CD4-positive, CD25-positive, alpha-beta regulatory T cell (primary cell): ENCODE data around the gene CACUL1. TPM values are rescaled to one million over a fixed set of nuclear protein-coding genes. Genes with fewer than 3 reads are reported as not detected.
"Not testable (repeated sequence)": the region's sequence is repeated elsewhere in the genome, so short reads cannot be mapped to it uniquely, and the experiment has no call there.

Experiments
- ATAC-seq, 2 donors: fragments of 150-1000 bp; cut with Tn5 transposase; one replicate each; pipeline ENCODE4 v1.10.0; 2021; ENCODE audit warnings: low read depth in 2 of 2, moderate number of reproducible peaks in 2 of 2, moderate library complexity in 1 of 2
- DNase-seq, 3 donors: peaks; one replicate each; pipeline versions ENCODE4 v3.0.0 to v3.0.0-alpha.2; 2012 to 2022; ENCODE audit warnings: mixed read lengths in 1 of 3
- H3K27ac ChIP-seq: one replicate; pipeline ENCODE4 v1.7.0; 2013; ENCODE audit warnings: mild to moderate bottlenecking, low read length; ENCODE audit not compliant: insufficient read depth, poor library complexity, severe bottlenecking
- H3K27me3 ChIP-seq: one replicate; pipeline ENCODE4 v1.7.0; 2013; ENCODE audit warnings: low read length; ENCODE audit not compliant: control insufficient read depth, insufficient read depth
- H3K36me3 ChIP-seq: one replicate; pipeline ENCODE4 v1.7.0; 2013; ENCODE audit warnings: mild to moderate bottlenecking, low read length, moderate library complexity; ENCODE audit not compliant: control insufficient read depth, insufficient read depth
- H3K4me1 ChIP-seq: 2 replicates; pipeline ENCODE4 v1.7.0; 2013; ENCODE audit warnings: mild to moderate bottlenecking, low read length; ENCODE audit not compliant: insufficient read depth, control insufficient read depth, poor library complexity, severe bottlenecking
- H3K4me3 ChIP-seq: one replicate; pipeline ENCODE4 v1.7.0; 2013; ENCODE audit warnings: low read depth, mild to moderate bottlenecking, low read length, moderate library complexity
- H3K9me3 ChIP-seq, 2 experiments: 1 replicate in 1 of 2; 2 replicates in 1 of 2; pipeline ENCODE4 v1.7.0; 2013; ENCODE audit warnings: low read length in 2 of 2, mild to moderate bottlenecking in 1 of 2, moderate library complexity in 1 of 2; ENCODE audit not compliant: control insufficient read depth in 2 of 2
- H3K27ac Mint-ChIP-seq, 3 donors: one replicate each; pipeline ENCODE4 v1.8.0; 2020 to 2022; ENCODE audit warnings: mild to moderate bottlenecking in 3 of 3, mixed read lengths in 3 of 3, moderate library complexity in 2 of 3
- H3K27me3 Mint-ChIP-seq: one replicate; pipeline ENCODE4 v1.8.0; 2022; ENCODE audit warnings: mild to moderate bottlenecking, mixed read lengths
- H3K36me3 Mint-ChIP-seq: one replicate; pipeline ENCODE4 v1.8.0; 2020; ENCODE audit warnings: mixed read lengths
- H3K4me1 Mint-ChIP-seq, 4 donors: one replicate each; pipeline ENCODE4 v1.8.0; 2020 to 2022; ENCODE audit warnings: mixed read lengths in 4 of 4, mild to moderate bottlenecking in 1 of 4
- H3K4me3 Mint-ChIP-seq, 4 donors: one replicate each; pipeline ENCODE4 v1.8.0; 2020 to 2022; ENCODE audit warnings: mild to moderate bottlenecking in 4 of 4, mixed read lengths in 4 of 4, moderate library complexity in 3 of 4
- H3K9me3 Mint-ChIP-seq, 7 donors: one replicate each; pipeline ENCODE4 v1.8.0; 2020 to 2022; ENCODE audit warnings: mixed read lengths in 7 of 7, mild to moderate bottlenecking in 3 of 7, moderate library complexity in 2 of 7
- polyA plus RNA-seq, 4 donors: library from polyadenylated mRNA; unstranded; fragments of 300-500 nt; fragmentation: Illumina TruSeq; gene quantifications; one replicate each; pipeline ENCODE4 v1.2.3, GENCODE V29; 2021
- total RNA-seq: library from RNA; stranded (reverse); gene quantifications from one replicate; pipeline ENCODE4 v1.2.3, GENCODE V29; 2022

Gene CACUL1
- total RNA-seq (24.6 TPM), polyA plus RNA-seq (10 to 100 TPM; 23.4 to 31.4 (median 24.7) TPM)

GRCh38 chr10:118754556-118755423 is at the start of gene CACUL1:
Gene CACUL1 (minus strand): TSS chr10:118754970. CDS start chr10:118754762, 208 bp downstream.
- peak within 1 kb of the TSS; percentile 95 to 99 (median 98) for H3K4me3 Mint-ChIP-seq
- peaks cover 0 to 3% (median 0%) of the 10 kb centered on the region in 7 donors for H3K9me3 Mint-ChIP-seq
- peaks cover 32% of the 10 kb centered on the region for H3K4me1 ChIP-seq
- peak within 1 kb of the TSS; percentile 81 for H3K27ac ChIP-seq
- peak within 1 kb of the TSS; percentile 77 for H3K4me3 ChIP-seq
- H3K9me3 ChIP-seq, result no peaks in the 10 kb centered on the region
- H3K27me3 Mint-ChIP-seq, result peaks cover 23% of the 10 kb centered on the region
- H3K36me3 Mint-ChIP-seq, result no peaks in the 10 kb centered on the region
- peak; percentile 100 for DNase-seq
- ATAC-seq, result peak; percentile 99
- H3K4me1 Mint-ChIP-seq, result peaks cover 23 to 54% (median 38%) of the 10 kb centered on the region in 4 donors
- H3K27ac Mint-ChIP-seq, result peak within 1 kb of the TSS; percentile 83 to 95 (median 93)
- H3K36me3 ChIP-seq, result peaks cover 3% of the 10 kb centered on the region
- peaks cover 10% of the 10 kb centered on the region for H3K27me3 ChIP-seq

- H3K27ac Mint-ChIP-seq, result peak overlapping the region in 1 of 3 donors; percentile 54
- no peaks in the 10 kb centered on the region for H3K9me3 ChIP-seq
- H3K4me1 ChIP-seq, result no peaks in the 10 kb centered on the region
- H3K36me3 ChIP-seq, result no peaks in the 10 kb centered on the region
- H3K27me3 ChIP-seq, result peaks cover 3% of the 10 kb centered on the region
- H3K27me3 Mint-ChIP-seq, result peaks cover 11% of the 10 kb centered on the region
- H3K4me3 ChIP-seq, result no peak overlapping the region
- H3K36me3 Mint-ChIP-seq, result no peaks in the 10 kb centered on the region
- H3K9me3 Mint-ChIP-seq, result peaks cover 0 to 2% (median 0%) of the 10 kb centered on the region in 7 donors
- DNase-seq (no peak), ATAC-seq (no peak)
- H3K4me3 Mint-ChIP-seq, result no peak overlapping the region
- H3K27ac ChIP-seq, result no peak overlapping the region
- no peaks in the 10 kb centered on the region for H3K4me1 Mint-ChIP-seq
These were observed 49.5 kb upstream of the CACUL1 start for GRCh38 chr10:118804262-118804773.

GRCh38 chr10:118802126-118802793 is 47.5 kb upstream of the CACUL1 start:
- no peaks in the 10 kb centered on the region for H3K36me3 ChIP-seq
- Mint-ChIP-seq H3K4me3 (no peak overlapping the region), H3K27ac (no peak overlapping the region), H3K27me3 (peaks cover 11% of the 10 kb centered on the region), H3K4me1 (no peaks in the 10 kb centered on the region), H3K9me3 (peaks cover 0 to 2% (median 0%) of the 10 kb centered on the region in 7 donors), H3K36me3 (no peaks in the 10 kb centered on the region)
- H3K27ac ChIP-seq, result no peak overlapping the region
- H3K27me3 ChIP-seq, result peaks cover 3% of the 10 kb centered on the region
- H3K4me1 ChIP-seq, result no peaks in the 10 kb centered on the region
- H3K4me3 ChIP-seq, result no peak overlapping the region
- no peak for ATAC-seq
- no peaks in the 10 kb centered on the region for H3K9me3 ChIP-seq
- DNase-seq, result no peak

- no peak overlapping the region for H3K4me3 Mint-ChIP-seq
- H3K4me1 Mint-ChIP-seq, result no peaks in the 10 kb centered on the region
- H3K4me1 ChIP-seq, result no peaks in the 10 kb centered on the region
- H3K9me3 Mint-ChIP-seq, result peaks cover 0 to 4% (median 1%) of the 10 kb centered on the region in 7 donors
- H3K36me3 ChIP-seq, result no peaks in the 10 kb centered on the region
- no peak overlapping the region for H3K27ac ChIP-seq
- no peak overlapping the region for H3K4me3 ChIP-seq
- H3K36me3 Mint-ChIP-seq, result no peaks in the 10 kb centered on the region
- H3K27ac Mint-ChIP-seq, result no peak overlapping the region
- H3K9me3 ChIP-seq, result no peaks in the 10 kb centered on the region
- peaks cover 3% of the 10 kb centered on the region for H3K27me3 ChIP-seq
- ATAC-seq (no peak), DNase-seq (peak in 2 of 3 donors; percentile 6 to 13)
- peaks cover 18% of the 10 kb centered on the region for H3K27me3 Mint-ChIP-seq
These were observed 46.1 kb upstream of the CACUL1 start for GRCh38 chr10:118800920-118801319.

- Mint-ChIP-seq H3K36me3 (no peaks in the 10 kb centered on the region), H3K27ac (no peak overlapping the region), H3K9me3 (peaks cover 0 to 4% (median 2%) of the 10 kb centered on the region in 7 donors), H3K27me3 (peaks cover 18% of the 10 kb centered on the region), H3K4me1 (no peaks in the 10 kb centered on the region), H3K4me3 (peak overlapping the region in 1 of 4 donors; percentile 35)
- H3K27me3 ChIP-seq, result peaks cover 3% of the 10 kb centered on the region
- H3K36me3 ChIP-seq, result no peaks in the 10 kb centered on the region
- no peak overlapping the region for H3K27ac ChIP-seq
- H3K4me3 ChIP-seq, result no peak overlapping the region
- DNase-seq (no peak), ATAC-seq (no peak)
- H3K9me3 ChIP-seq, result no peaks in the 10 kb centered on the region
- H3K4me1 ChIP-seq, result no peaks in the 10 kb centered on the region
These were observed 45.0 kb upstream of the CACUL1 start for GRCh38 chr10:118799777-118800176.

GRCh38 chr10:118798231-118798662 is 43.5 kb upstream of the CACUL1 start:
- no peaks in the 10 kb centered on the region for H3K36me3 ChIP-seq
- DNase-seq, result no peak
- H3K4me1 Mint-ChIP-seq, result no peaks in the 10 kb centered on the region

GRCh38 chr10:118794971-118795370 is 40.2 kb upstream of the CACUL1 start:
- H3K4me3 ChIP-seq, DNase-seq, H3K4me3 Mint-ChIP-seq, H3K9me3 ChIP-seq, H3K36me3 ChIP-seq, H3K9me3 Mint-ChIP-seq, H3K27ac ChIP-seq, H3K27ac Mint-ChIP-seq, H3K4me1 Mint-ChIP-seq, H3K4me1 ChIP-seq, ATAC-seq, H3K36me3 Mint-ChIP-seq, H3K27me3 ChIP-seq: not testable (repeated sequence)
- peaks cover 29% of the 10 kb centered on the region for H3K27me3 Mint-ChIP-seq

More at GRCh38 chr10:118798231-118798662, 43.5 kb upstream of the CACUL1 start:
- Mint-ChIP-seq H3K36me3 (no peaks in the 10 kb centered on the region), H3K27ac (no peak overlapping the region), H3K27me3 (peaks cover 23% of the 10 kb centered on the region), H3K9me3 (peaks cover 0 to 4% (median 2%) of the 10 kb centered on the region in 7 donors), H3K4me3 (no peak overlapping the region)
- H3K9me3 ChIP-seq, result no peaks in the 10 kb centered on the region
- no peak for ATAC-seq
- H3K27ac ChIP-seq, result no peak overlapping the region
- H3K4me1 ChIP-seq, result no peaks in the 10 kb centered on the region
- peaks cover 3% of the 10 kb centered on the region for H3K27me3 ChIP-seq
- H3K4me3 ChIP-seq, result no peak overlapping the region
